Activated naive CD4-positive, alpha-beta T cell treated with anti-CD3 and anti-CD28 coated beads, Interleukin-2, amount 50 U/mL, for 72 hours (primary cell): ENCODE results near the gene JAG2. TPM values are rescaled to one million over a fixed set of nuclear protein-coding genes. Genes with fewer than 3 reads are reported as not detected.

Experiments
- ATAC-seq, 2 donors: fragments of 150-1000 bp; cut with Tn5 transposase; 2 replicates each; pipeline ENCODE4 v1.10.0; 2021; ENCODE audit warnings: mild to moderate bottlenecking in 2 of 2, moderate library complexity in 2 of 2
- DNase-seq, 2 donors: peaks; one replicate each; pipeline ENCODE4 v3.0.0; 2021 to 2022; ENCODE audit warnings: low spot score in 2 of 2
- H3K27ac Mint-ChIP-seq, 2 donors: one replicate each; pipeline ENCODE4 v1.8.0; 2022; ENCODE audit warnings: mild to moderate bottlenecking in 2 of 2, mixed read lengths in 2 of 2
- H3K36me3 Mint-ChIP-seq, 2 donors: one replicate each; pipeline ENCODE4 v1.8.0; 2022; ENCODE audit warnings: mixed read lengths in 2 of 2
- H3K9me3 Mint-ChIP-seq, 2 donors: one replicate each; pipeline ENCODE4 v1.8.0; 2022; ENCODE audit warnings: mixed read lengths in 2 of 2
- total RNA-seq, 2 donors: library from RNA; stranded (reverse); gene quantifications; one replicate each; pipeline ENCODE4 v1.2.3, GENCODE V29; 2022

Gene JAG2
- total RNA-seq, 2 donors from 2014 or later, result 4.3 to 10.5 TPM

DNA sequence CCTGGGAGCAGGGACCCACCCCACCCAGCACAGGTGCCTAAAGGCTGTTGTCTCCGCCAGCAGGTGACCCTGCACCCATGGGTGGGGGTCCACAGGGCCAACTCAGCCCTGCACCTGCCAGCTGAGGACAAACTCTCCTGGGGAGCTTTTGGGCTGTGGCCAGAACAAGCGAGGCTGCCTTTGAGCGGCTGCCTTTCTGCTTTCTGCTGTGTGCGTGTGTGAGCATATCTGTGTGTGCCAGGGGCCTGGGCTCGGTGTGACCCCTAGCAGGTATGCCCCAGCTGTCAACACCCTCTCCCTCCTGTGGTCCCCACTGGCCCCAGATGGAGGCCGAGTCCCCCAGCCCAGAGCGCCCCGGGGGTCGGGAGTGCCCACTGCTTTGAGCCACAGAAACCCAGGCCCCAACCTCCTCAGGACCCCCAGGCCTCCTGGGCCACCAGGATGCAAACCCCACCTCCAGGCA lies 77.5 kb downstream of the JAG2 start:
- ATAC-seq, result no peak
- Mint-ChIP-seq H3K36me3 (no peaks in the 10 kb centered on the region), H3K9me3 (no peaks in the 10 kb centered on the region), H3K27ac (no peak overlapping the region)
- DNase-seq, result no peak

Other genes with a start within 250 kb of the JAG2 start
- gene PLD4, start 243.9 kb downstream of the JAG2 start, total RNA-seq, result under 1 TPM in 1 of 2 donors, not detected in 1; 0.04 TPM
- under 1 TPM; 0.02 to 0.10 TPM for gene AHNAK2, start 190.4 kb downstream of the JAG2 start, total RNA-seq
- under 1 TPM; 0.20 to 0.97 TPM for gene CLBA1, start 183.0 kb downstream of the JAG2 start, total RNA-seq
- gene CDCA4, start 147.7 kb downstream of the JAG2 start, total RNA-seq, result 10 to 100 TPM; 54.2 to 61.1 TPM
- gene GPR132, start 103.3 kb downstream of the JAG2 start, total RNA-seq, result 10 to 100 TPM; 24.9 to 32.6 TPM
- gene NUDT14, start 12.5 kb upstream of the JAG2 start, total RNA-seq, result 10 to 100 TPM; 20.0 to 22.6 TPM
- gene BTBD6, start 79.8 kb upstream of the JAG2 start, total RNA-seq, result 10 to 100 TPM; 15.9 to 22.8 TPM
- 10 to 100 TPM; 38.2 to 41.7 TPM for gene BRF1, start 132.2 kb upstream of the JAG2 start, total RNA-seq
- 10 to 100 TPM; 35.2 to 36.9 TPM for gene PACS2, start 146.0 kb upstream of the JAG2 start, total RNA-seq
- gene TEX22, start 229.8 kb upstream of the JAG2 start, total RNA-seq, result 1 to 10 TPM; 2.0 to 4.6 TPM